ENCODE data around the gene SH2D4B.

The SH2D4B gene

DNA sequence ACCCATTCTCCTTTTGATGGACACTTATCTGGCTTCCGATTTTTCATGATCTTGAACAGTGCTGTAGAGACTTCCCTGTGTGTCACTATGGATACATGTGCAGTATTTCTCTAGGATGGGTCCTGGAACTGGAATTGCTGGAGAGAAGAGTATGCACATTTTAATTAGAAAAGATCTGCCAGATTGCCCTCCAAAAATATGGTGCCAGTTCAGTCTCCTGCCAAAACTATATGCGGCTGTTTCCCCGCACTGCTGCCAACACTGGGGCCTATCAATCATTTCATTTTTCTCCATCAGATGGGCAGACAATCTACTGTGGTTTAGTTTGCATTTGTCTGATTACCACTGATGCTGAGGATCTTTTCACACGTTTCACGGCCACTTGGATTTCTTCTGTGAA, 105.0 kb downstream of the SH2D4B start:
- DNase-seq (ENCODE audit: low spot score) = no peak

DNA sequence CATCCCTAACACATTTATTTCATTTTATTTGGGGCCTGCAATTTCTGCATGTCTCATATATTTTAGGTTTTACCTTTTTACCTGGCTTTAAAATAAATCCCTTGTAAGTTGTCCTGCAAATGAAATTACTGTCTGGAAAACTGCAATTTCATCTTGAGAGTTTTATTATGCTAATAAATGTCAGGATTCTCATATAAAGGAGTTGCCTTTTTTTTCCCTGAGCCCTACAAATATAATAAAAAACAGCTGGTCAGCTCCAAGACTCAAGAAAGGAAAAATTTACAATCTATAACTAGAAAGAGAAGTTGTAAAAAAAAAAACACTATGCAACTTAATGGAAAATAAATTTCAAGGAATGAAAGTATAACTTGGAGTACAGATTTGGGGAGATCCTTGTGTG, 108.7 kb downstream of the SH2D4B start:
- no peak for DNase-seq (ENCODE audit: low spot score)

DNA sequence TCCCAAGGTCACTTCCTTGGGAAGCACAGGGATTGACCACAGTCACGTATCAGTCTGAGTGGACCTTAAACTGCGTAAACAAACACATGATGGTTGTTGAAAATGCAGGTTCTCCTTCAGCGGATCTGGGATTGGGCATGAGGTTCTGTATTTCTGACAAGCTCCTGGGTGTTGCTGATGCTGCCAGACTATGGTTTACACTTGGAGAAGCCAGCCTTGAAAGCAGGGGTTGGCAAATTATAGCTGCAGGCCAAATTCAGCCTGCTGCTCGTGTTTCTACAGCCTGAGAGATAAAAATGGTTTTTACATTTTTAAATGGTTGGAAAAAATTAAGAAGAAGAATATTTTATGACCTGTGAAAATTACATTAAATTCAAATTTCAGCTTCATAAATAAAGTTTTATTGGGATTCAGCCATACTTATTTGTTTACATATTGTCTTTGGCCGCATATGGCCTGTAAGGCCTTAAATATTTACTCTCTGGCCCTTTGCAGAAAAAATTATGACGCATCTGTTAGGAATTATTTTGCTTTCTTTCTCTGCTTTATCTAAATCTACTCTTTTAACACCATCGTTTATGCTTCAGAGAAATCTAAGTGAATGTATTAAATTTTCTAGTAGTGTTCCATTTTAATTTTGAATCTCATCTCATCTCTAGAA, 109.6 kb downstream of the SH2D4B start:
- no peak for DNase-seq (ENCODE audit: low spot score)

DNA sequence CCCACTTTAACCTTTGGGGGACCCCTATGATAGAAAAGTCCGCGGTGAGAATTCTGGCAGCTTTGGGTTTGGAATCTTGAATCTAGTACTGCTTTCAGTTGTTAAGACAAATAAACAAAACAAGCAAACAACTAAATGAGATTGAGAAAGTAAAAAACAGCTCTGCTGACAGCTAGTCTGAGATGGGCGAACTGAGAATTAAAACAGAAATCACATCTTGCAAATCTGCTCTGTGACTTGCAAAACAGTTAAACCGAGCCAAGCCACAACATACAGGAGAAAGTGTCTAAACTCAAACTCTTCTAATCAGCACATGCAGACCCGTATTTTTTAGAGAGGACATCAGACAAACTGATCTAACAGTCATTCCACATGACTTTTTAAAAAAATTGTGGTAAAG, 110.4 kb downstream of the SH2D4B start:
- no peak for DNase-seq (ENCODE audit: low spot score)

DNA sequence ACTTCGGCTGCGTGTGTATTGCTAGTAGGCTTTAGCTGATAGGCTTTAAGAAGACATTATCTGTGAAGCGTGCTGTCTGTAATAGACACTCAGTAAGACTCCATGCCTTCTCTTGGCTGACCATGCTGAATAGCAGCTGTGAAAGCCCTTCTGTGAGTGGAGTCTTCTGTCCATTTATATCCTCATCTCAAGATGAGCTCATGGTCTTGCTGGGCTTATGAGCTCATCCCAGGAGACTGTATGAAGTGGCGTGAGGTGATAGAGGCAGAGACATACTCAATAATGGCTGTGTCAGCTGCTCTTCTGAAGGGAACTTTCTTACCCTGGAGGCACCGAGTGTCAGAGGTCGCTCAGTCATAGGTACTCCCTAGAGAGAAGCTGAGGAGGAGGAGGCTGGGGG, 111.5 kb downstream of the SH2D4B start:
- no peak for DNase-seq (ENCODE audit: low spot score)

DNA sequence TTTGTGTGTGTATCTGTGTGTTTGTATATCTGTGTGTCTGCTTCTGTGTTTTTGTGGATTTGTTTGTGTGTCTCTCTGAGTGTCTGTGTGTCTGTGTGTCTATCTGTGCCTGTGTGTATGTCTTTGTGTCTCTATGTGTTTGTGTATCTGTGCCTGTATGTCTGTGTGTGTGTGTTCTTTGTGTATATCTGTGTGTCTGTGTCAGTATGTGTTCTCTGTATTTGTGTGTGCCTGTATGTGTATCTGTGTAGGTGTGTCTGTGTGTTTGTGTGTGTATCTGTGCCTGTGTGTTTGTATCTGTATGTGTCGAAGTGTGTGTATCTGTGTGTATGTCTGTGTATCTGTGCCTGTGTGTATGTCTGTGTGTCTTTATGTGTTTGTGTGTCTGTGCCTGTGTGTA, 118.2 kb downstream of the SH2D4B start:
- no peak for DNase-seq (ENCODE audit: low spot score)

DNA sequence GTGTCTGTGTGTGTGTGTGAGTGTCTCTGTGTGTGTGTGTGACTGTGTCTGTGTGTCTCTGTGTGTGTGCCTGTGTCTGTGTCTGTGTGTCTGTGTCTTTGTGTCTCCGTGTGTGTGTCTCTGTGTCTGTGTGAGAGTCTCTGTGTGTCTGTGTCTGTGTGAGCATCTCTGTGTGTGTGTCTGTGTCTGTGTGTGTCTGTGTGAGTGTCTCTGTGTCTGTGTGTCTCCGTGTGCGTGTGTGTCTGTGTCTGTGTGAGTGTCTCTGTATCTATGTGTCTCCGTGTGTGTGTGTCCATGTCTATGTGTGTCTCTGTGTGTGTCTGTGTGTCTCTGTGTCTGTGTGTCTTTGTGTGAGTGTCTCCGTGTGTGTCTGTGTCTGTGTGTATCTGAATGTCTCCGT, 120.4 kb downstream of the SH2D4B start:
- DNase-seq (ENCODE audit: low spot score) = no peak

DNA sequence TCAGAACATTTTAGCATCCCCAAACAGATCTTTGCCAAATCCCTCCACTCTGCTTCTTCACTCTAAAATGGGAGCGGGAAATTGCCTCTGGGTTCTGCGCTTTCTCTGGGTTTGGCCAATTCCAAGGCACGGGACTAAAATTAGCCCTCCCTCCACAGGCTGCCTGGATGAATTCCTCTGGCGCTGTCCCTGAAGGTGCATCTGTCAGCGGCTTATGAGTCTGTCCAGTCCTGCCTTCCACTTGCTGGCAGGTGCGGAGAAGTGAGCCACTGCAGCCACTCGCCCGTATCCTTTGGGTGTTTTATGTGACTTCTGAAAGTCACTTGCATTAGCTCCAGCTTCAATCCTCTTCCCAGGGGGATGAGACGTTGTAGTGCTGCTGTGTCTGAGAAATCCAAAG, 121.6 kb downstream of the SH2D4B start:
- DNase-seq (ENCODE audit: low spot score) = no peak

DNA sequence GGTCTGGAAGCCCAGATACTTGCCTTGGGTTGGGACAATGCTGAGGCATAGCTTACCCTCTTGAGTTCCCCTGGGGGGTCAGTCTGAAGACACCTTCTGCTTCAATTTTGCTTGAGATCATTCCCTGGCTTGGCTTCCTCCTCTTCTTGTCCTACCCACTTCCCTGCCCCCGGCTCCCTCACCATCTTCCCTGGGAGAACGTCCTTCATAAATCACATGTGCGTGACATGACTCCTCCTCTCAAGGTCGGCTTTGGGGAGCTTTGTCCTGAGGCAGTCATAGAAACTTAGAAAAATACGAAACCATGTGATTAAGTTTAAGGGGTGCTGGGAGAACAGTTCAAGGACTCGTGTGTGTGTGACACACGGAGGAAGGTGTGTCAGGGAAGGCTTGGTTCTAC, 122.6 kb downstream of the SH2D4B start:
- no peak for DNase-seq (ENCODE audit: low spot score)

DNA sequence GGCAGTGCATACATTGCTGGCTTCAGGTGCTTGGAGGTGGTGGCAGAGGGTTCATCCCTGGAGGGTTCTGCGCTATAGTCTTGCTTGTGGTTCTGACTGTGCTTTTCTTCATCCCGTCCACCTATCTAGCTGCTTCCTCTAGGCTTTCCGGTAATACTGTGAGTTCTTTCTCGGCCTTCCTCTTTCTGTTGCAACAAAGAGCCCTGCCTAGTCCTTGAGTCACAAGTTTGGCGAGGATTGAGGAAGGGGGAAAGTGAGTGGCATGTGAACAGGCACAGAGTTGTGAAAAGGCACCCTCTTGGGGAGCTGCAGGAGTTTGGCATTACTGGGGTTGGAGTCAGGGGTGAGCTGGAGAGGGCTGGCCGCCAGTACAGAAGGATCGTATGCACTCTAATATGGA, 123.0 kb downstream of the SH2D4B start:
- DNase-seq (ENCODE audit: low spot score) = no peak

DNA sequence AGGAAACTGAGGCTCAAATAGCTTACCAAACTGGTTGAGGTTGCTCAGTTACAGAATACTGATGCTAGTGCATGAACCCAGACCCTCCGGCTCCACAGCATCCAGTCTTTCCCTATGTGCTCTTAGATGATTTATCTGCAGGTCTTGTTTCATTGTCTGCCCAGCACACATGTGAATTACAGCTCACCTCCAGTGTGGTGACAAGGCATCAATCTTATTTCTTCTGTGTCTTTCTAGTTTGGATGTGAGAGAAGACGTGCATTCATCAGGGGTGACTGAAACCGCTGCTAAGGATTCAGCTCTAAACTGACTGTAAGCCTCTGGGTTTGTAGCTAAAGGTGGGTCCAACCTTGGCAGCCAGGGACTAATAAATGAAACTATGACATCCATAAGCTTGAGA, 123.8 kb downstream of the SH2D4B start:
- no peak for DNase-seq (ENCODE audit: low spot score)

DNA sequence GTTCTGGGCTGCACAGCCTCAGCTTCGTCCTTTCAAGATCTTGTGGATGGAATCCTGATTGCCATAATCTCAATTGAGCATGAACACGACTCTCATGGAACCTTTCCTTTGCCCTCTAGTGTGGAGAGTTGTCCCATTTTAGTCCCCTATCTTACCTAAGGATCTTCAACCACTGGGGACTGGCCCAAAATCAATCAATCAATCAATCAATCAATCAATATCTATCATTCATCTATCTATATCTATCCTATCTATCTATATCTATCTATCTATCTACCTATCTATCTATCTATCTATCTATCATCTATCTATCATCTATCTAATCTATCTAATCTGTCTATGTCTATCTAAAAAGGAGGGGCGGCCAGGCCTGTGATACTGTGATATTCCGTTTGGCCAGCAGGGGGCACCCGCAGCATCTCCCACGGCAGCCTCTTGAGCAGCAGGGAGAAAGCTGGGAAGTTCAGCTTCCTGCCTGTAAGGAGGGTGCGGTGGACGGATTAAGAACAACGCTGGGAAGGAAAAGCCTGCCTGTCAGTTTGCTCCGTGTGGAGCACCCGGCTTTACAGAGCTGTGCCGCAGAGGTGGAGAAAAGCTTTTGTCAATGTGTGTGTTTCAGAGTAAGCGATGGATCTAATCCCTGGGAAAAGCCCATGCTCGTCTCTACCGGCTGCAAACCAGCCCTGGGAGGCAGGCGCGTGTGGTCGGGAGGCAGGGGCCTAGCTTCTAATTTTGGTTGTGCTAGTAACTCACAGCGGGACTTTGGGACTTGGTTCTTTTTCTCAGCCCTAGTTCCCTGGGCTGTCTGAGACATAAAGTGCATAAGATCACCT, 124.9 kb downstream of the SH2D4B start:
- DNase-seq (ENCODE audit: low spot score) = peak; percentile 58

DNA sequence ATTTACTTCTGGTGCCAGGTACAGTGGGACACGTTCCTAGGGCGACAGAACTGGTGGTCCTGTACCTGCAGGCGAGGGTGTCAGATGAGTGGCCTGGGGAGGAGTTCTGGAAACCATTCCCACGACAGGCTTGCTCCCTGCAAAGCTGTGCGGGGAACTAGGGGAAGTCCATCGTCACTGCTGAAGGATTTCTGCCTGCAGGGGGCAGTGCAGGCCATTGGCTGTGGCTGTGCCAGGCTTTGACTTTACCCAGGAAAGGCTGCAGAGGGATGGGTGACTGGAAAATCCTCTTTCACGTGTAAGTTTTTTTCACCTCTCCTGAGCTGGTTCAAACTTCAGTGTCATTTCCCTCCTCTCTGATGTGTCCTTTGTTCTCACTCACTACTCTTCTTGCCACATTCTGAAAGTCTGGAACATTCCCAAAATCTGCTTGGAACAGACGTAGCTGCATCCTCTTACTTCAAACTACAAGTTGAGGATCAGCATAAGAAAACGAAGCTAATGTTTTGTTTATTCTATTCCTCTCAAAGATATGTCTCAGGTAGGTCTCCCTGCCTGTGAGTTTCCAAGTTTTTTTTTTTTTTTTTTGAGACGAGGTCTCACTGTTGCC, 126.5 kb downstream of the SH2D4B start:
- DNase-seq (ENCODE audit: low spot score) = peak; percentile 59

DNA sequence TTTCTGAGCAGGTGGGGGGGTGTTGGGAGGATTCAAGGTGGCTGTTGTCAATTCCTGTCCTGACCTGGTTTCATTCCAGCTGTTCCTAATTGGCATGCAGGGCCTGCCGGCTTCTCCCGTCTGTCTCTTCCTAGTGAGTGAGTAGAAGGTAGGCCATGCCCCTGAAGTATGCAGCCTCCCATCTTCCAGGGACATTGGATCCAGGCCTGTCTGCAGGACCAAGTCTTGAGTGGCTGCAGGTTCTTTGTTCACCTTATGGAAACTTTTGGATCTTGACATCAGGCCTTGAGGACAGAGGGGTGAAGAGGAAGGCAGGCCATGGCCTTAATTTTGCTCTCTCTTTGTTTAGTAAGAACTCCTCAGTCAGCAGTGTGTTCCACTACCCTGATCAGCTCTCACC, 131.8 kb downstream of the SH2D4B start:
- no peak for DNase-seq (ENCODE audit: low spot score)

DNA sequence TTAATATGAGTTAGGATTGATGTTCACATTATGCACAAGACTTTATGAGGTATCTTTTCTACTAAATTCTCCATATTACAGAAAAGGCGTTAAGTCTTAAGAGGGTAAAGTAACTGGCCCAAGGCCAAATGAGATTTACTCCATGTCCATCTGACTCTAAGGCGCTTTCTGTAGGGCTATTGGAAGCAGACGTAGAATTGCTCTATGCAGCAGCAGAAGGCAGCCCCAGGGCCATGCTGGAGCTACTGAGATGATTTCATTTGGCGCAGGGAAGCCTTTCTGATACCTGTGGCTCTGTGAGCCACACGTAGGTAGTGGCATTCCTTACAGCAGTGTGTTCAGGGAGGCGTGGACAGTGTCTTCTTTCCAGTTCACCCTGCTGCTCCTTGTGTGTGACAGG, 133.1 kb downstream of the SH2D4B start:
- no peak for DNase-seq (ENCODE audit: low spot score)

DNA sequence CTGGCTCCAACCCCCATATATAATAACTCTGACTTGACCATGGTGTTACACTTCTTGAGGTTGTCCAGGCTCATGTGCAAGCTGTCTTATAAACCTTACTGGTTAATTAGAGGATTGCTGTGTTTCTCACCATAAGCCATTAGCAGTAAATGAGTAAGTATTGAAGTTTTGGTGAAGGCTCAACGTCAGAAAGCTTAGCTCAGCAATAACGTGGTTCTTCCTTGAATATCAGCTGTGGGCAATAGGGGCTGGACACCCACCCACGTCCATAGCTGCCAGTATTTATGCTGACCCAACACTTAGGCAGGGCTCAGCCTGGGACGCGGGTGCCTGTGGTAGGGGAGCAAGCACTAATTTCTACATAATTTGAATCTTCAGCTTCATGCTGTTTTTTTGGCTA, 134.1 kb downstream of the SH2D4B start:
- DNase-seq (ENCODE audit: low spot score) = no peak

DNA sequence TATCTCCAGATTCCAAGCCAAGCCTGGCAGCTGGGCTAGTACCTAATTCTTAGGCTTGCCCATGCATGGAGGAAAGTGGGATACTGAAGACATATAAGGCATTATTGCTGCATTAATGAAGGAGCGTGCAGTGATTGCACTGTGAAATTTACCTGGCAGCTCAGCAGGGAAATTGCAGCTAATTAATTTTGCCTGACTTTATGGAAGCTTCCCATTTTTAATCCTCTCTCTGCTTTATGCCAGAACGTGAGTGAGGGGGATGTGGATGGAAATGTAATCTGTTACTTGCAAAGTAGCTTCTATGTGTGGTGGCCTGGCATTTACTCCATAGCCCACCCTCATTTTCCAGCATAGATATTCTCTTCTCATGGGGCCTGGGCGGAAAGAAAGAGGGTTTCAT, 134.9 kb downstream of the SH2D4B start:
- DNase-seq (ENCODE audit: low spot score) = no peak

DNA sequence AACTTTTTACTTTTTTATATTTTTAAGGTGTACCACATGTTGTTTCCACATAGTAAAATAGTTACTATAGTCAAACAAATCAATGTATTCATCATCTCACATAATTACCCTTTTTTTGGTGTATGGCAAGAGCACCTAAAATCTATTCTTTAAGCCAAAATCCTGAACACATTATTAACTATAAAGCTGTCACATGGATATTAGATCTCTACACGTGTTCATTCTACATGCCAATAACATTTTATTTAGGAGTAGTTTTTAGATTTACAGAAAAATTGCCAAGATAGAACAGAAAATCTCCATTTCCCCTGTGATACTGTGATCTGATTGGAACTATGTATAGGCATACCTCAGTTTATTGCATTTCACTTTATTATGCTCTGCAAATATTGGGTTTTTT, 137.1 kb downstream of the SH2D4B start:
- no peak for DNase-seq (ENCODE audit: low spot score)

DNA sequence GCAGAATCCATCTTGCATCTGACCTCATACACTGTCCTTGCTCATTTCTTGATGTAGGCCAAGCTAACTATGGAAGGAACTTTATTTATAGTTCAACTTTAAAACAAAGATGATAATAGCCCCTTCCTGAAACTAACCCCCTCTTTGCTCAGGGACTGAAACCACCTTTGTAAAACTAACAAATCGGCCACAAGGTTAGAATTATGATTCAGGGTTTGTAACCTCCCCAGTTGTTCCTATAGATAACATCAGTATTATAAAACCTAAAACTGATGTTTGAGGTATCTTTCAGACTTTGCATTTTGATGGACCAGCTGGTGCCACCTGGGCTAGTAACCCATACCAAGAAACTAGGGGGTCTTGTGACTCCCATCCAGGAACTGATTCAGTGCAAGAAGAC, 143.4 kb downstream of the SH2D4B start:
- no peak for DNase-seq (ENCODE audit: low spot score)

DNA sequence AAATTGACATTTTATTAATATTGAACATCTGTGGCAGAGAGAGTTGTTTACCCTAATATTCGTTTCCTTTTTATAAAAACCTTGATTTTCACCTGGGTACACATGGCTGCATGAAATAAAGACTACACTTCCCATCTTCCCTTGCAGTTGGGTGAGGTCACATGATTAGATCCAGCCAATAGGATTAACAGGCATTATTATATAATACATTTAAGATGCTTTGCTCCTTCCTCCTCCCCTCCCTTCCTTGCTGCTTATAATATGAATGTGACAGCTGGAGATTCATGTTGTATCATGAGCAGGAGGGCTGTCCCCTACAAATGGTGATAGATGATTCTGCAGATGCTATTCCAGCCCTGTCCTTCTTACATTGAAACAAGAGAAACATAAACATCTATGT, 146.6 kb downstream of the SH2D4B start:
- DNase-seq (ENCODE audit: low spot score) = no peak

DNA sequence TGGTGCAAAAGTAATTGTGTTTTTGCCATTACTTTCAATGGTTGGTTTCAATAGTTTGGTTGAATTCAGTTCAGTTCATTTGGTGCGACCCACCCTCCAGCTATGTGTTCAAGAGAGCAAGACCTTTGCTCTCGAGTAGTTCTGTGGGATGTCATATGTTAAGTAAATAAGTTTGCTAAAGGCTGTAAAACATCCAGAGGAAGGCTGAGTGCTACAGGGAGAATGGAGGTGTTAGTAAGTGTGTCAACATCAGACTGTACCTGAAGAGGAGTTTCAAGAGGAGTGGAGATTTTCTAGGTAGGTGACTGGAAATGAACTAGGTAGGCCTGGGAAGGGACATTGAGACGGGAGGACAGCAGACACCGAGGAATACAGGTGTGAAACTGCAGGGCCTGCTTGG, 147.7 kb downstream of the SH2D4B start:
- DNase-seq (ENCODE audit: low spot score) = no peak

DNA sequence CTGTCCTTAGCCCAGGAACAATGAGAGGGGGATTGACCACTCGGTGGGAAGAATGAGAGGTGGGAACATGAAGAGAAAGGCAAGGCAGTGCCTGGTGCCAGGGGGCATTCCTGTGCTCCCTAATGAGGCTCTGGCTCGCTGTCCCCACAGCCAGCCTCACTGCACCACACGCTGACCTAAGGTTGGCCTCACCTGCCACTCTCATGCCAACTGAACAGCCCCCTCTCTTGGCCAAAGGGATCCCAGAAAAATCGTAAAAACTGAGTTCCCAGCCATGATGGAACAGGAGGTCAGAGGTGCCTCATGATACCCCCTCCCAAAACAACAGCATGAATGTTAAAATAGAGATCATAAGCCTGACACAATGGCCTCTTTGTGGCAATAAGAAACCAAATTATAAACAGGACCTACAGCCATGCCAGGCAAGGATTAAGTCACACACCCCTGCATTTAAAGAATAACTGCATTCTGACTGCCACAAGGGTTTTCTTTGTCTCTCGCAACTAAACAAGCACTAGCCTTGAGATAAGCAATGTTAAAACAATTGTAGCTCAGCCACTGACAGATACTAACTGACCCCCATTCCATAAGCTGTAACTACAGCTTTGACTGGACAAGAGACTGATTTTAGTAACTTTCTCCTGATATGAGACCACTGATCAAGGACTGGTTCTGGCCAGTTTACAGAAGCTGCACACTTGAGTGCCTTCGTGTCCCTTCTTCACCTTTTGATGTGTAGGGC, 149.2 kb downstream of the SH2D4B start:
- no peak for DNase-seq (ENCODE audit: low spot score)

DNA sequence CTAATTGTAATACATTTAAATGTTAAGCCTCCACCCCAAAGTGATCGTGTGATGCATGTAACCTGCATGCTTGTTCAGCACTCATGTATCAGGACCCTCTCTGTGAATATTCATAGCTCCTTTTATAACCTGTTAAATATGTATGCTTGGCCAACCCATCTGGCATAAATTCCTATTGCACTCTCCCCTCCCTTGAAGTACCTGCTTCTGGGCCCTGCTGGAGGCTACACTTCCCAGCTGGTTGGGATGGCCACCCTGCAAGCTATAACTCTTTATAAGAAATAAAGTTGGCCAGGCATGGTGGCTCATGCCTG, 149.7 kb downstream of the SH2D4B start:
- DNase-seq (ENCODE audit: low spot score) = no peak
